CD8-positive, alpha-beta memory T cell (primary cell): ENCODE results near the gene EID3. TPM values are rescaled to one million over a fixed set of nuclear protein-coding genes. Genes with fewer than 3 reads are reported as not detected.

Experiments used
- CTCF ChIA-PET: fragments of 350-600 bp; sonication (Branson Sonifier 250); formaldehyde crosslinking; loops from one replicate; lab custom pipeline; 2021; ENCODE audit warnings: antibody characterized with exemption; lab: Charles Lee
- POLR2A ChIA-PET: fragments of 350-600 bp; sonication (Branson Sonifier 250); formaldehyde crosslinking; loops from one replicate; lab custom pipeline; 2021; ENCODE audit warnings: antibody characterized with exemption; lab: Charles Lee
- DNase-seq, 5 donors: peaks; one replicate each; pipeline versions ENCODE4 v3.0.0 to v3.0.0-alpha.2; 2020 to 2022; ENCODE audit warnings: mixed read lengths in 1 of 5
- H3K27ac ChIP-seq: one replicate; pipeline ENCODE4 v1.7.0; 2013; ENCODE audit warnings: low read depth, mild to moderate bottlenecking, low read length, moderate library complexity
- H3K27me3 ChIP-seq: 2 replicates; pipeline ENCODE4 v1.7.0; 2013; ENCODE audit warnings: low read length, mild to moderate bottlenecking; ENCODE audit not compliant: insufficient read depth, poor library complexity, severe bottlenecking
- H3K36me3 ChIP-seq: 2 replicates; pipeline ENCODE4 v1.7.0; 2013; ENCODE audit warnings: mild to moderate bottlenecking, low read length, moderate library complexity; ENCODE audit not compliant: insufficient read depth
- H3K4me1 ChIP-seq: 2 replicates; pipeline ENCODE4 v1.7.0; 2013; ENCODE audit warnings: mild to moderate bottlenecking, low read length, moderate library complexity; ENCODE audit not compliant: insufficient read depth
- H3K4me3 ChIP-seq: 2 replicates; pipeline ENCODE4 v1.7.0; 2013; ENCODE audit warnings: mild to moderate bottlenecking, low read length
- H3K9me3 ChIP-seq: 2 replicates; pipeline ENCODE4 v1.7.0; 2013; ENCODE audit warnings: mild to moderate bottlenecking, low read length
- H3K27ac Mint-ChIP-seq, 8 donors: one replicate each; pipeline ENCODE4 v1.8.0; 2020 to 2021; ENCODE audit warnings: mixed read lengths in 8 of 8, mild to moderate bottlenecking in 6 of 8, inconsistent platforms in 3 of 8, moderate library complexity in 3 of 8
- H3K27me3 Mint-ChIP-seq, 2 donors: one replicate each; pipeline ENCODE4 v1.8.0; 2020 to 2021; ENCODE audit warnings: mixed read lengths in 2 of 2, mild to moderate bottlenecking in 1 of 2, moderate library complexity in 1 of 2
- H3K36me3 Mint-ChIP-seq, 3 donors: one replicate each; pipeline ENCODE4 v1.8.0; 2020 to 2021; ENCODE audit warnings: mixed read lengths in 3 of 3, inconsistent platforms in 1 of 3, mild to moderate bottlenecking in 1 of 3
- H3K4me1 Mint-ChIP-seq, 3 donors: one replicate each; pipeline ENCODE4 v1.8.0; 2020 to 2021; ENCODE audit warnings: mixed read lengths in 3 of 3, inconsistent platforms in 1 of 3, mild to moderate bottlenecking in 1 of 3
- H3K4me3 Mint-ChIP-seq, 7 donors: one replicate each; pipeline ENCODE4 v1.8.0; 2020 to 2021; ENCODE audit warnings: mixed read lengths in 7 of 7, mild to moderate bottlenecking in 6 of 7, moderate library complexity in 4 of 7, inconsistent platforms in 2 of 7
- H3K9me3 Mint-ChIP-seq, 5 donors: one replicate each; pipeline ENCODE4 v1.8.0; 2020 to 2022; ENCODE audit warnings: mixed read lengths in 5 of 5, mild to moderate bottlenecking in 3 of 5, moderate library complexity in 2 of 5, inconsistent platforms in 1 of 5
- polyA plus RNA-seq: library from polyadenylated mRNA; unstranded; fragments of 300-500 nt; fragmentation: Illumina TruSeq; gene quantifications from one replicate; pipeline ENCODE4 v1.2.3, GENCODE V29; 2021
- total RNA-seq, 2 experiments: library from RNA; stranded (reverse); gene quantifications; one replicate each; pipeline ENCODE4 v1.2.3, GENCODE V29; 2021

Gene EID3
- total and polyA plus RNA-seq, 3 experiments from 2014 or later, result 7.7 to 13.5 (median 8.3) TPM

- no peak overlapping the region for H3K27ac Mint-ChIP-seq
- CTCF ChIA-PET, result no interaction called here
- POLR2A ChIA-PET, result no interaction called here
- Histone ChIP-seq H3K36me3 (no peaks in the 10 kb centered on the region), H3K27me3 (no peaks in the 10 kb centered on the region), H3K4me1 (peaks cover 8% of the 10 kb centered on the region), H3K4me3 (no peak overlapping the region), H3K9me3 (no peaks in the 10 kb centered on the region), H3K27ac (no peak overlapping the region)
- no peaks in the 10 kb centered on the region for H3K9me3 Mint-ChIP-seq
- peak overlapping the region in 1 of 7 donors; percentile 26 for H3K4me3 Mint-ChIP-seq
- H3K4me1 Mint-ChIP-seq, result peaks cover 9 to 12% (median 12%) of the 10 kb centered on the region in 3 donors
- H3K36me3 Mint-ChIP-seq, result peaks cover 0 to 1% (median 0%) of the 10 kb centered on the region in 3 donors
- H3K27me3 Mint-ChIP-seq, result peaks cover 4 to 22% of the 10 kb centered on the region in 2 donors
- no peak for DNase-seq
These were observed 21.9 kb upstream of the EID3 start for GRCh38 chr12:104281636-104282035.

- H3K36me3 Mint-ChIP-seq, result peaks cover 0 to 4% (median 1%) of the 10 kb centered on the region in 3 donors
- H3K9me3 ChIP-seq, result no peaks in the 10 kb centered on the region
- H3K27ac ChIP-seq, result no peak overlapping the region
- H3K4me3 Mint-ChIP-seq, result peak overlapping the region in 1 of 7 donors; percentile 26
- ChIA-PET CTCF (no interaction called here), POLR2A (no interaction called here)
- peaks cover 8% of the 10 kb centered on the region for H3K4me1 ChIP-seq
- no peaks in the 10 kb centered on the region for H3K9me3 Mint-ChIP-seq
- H3K36me3 ChIP-seq, result no peaks in the 10 kb centered on the region
- H3K27me3 ChIP-seq, result no peaks in the 10 kb centered on the region
- no peak overlapping the region for H3K27ac Mint-ChIP-seq
- peaks cover 12 to 16% (median 15%) of the 10 kb centered on the region in 3 donors for H3K4me1 Mint-ChIP-seq
- peaks cover 4 to 22% of the 10 kb centered on the region in 2 donors for H3K27me3 Mint-ChIP-seq
- H3K4me3 ChIP-seq, result no peak overlapping the region
- no peak for DNase-seq
These were observed 21.4 kb upstream of the EID3 start for GRCh38 chr12:104282109-104282508.

GRCh38 chr12:104285740-104286515, 17.6 kb upstream of the EID3 start:
- no peaks in the 10 kb centered on the region for H3K27me3 ChIP-seq
- no peak for DNase-seq
- peaks cover 0 to 14% (median 0%) of the 10 kb centered on the region in 3 donors for H3K36me3 Mint-ChIP-seq
- POLR2A ChIA-PET, result interaction anchor here (1.2 to 3.4 kb wide), 3 partner anchors 17 to 148 kb away, joined by 5 to 47 read pairs (median 6); partner anchors contain the start of genes EID3 and NFYB
- no peaks in the 10 kb centered on the region for H3K9me3 Mint-ChIP-seq
- H3K27ac Mint-ChIP-seq, result peak overlapping the region; percentile 89 to 99 (median 97)
- H3K4me3 Mint-ChIP-seq, result peak overlapping the region in 6 of 7 donors; percentile 5 to 99 (median 97)
- H3K4me1 Mint-ChIP-seq, result peaks cover 36 to 45% (median 44%) of the 10 kb centered on the region in 3 donors
- no peaks in the 10 kb centered on the region for H3K36me3 ChIP-seq
- H3K27ac ChIP-seq, result peak overlapping the region; percentile 89
- peaks cover 30% of the 10 kb centered on the region for H3K4me1 ChIP-seq
- CTCF ChIA-PET, result interaction anchor here (0.8 to 1.9 kb wide), 4 partner anchors 10 to 16 kb away, joined by 3 to 5 read pairs (median 4); no protein-coding TSS in a partner anchor
- no peaks in the 10 kb centered on the region for H3K9me3 ChIP-seq
- peaks cover 4 to 8% of the 10 kb centered on the region in 2 donors for H3K27me3 Mint-ChIP-seq
- H3K4me3 ChIP-seq, result peak overlapping the region; percentile 82

GRCh38 chr12:104286516-104287482, 16.7 kb upstream of the EID3 start:
- Mint-ChIP-seq H3K27ac (peak overlapping the region; percentile 89 to 99 (median 97)), H3K4me3 (peak overlapping the region; percentile 94 to 99 (median 98)), H3K4me1 (peaks cover 36 to 45% (median 45%) of the 10 kb centered on the region in 3 donors), H3K27me3 (peaks cover 2% of the 10 kb centered on the region in 2 donors), H3K36me3 (peaks cover 0 to 17% (median 0%) of the 10 kb centered on the region in 3 donors), H3K9me3 (no peaks in the 10 kb centered on the region)
- CTCF ChIA-PET, result interaction anchor here (0.8 to 3.7 kb wide), 9 partner anchors 11 to 72 kb away, joined by 3 to 24 read pairs (median 4); partner anchors contain the start of genes EID3 and TXNRD1
- H3K27ac ChIP-seq, result peak overlapping the region; percentile 89
- peak overlapping the region; percentile 82 for H3K4me3 ChIP-seq
- DNase-seq, result peak; percentile 79 to 94 (median 87)
- H3K4me1 ChIP-seq, result peaks cover 30% of the 10 kb centered on the region
- POLR2A ChIA-PET, result interaction anchor here (0.5 to 3.4 kb wide), 5 partner anchors 16 to 149 kb away, joined by 3 to 47 read pairs (median 5); partner anchors contain the start of genes EID3 and NFYB
- H3K27me3 ChIP-seq, result no peaks in the 10 kb centered on the region
- H3K36me3 ChIP-seq, result peaks cover under 1% of the 10 kb centered on the region
- no peaks in the 10 kb centered on the region for H3K9me3 ChIP-seq

- POLR2A ChIA-PET, result interaction anchor here (0.5 to 3.4 kb wide), 5 partner anchors 14 to 192 kb away, joined by 3 to 47 read pairs (median 3); partner anchors contain the start of genes EID3 and NFYB
- Mint-ChIP-seq H3K4me1 (peaks cover 43 to 56% (median 49%) of the 10 kb centered on the region in 3 donors), H3K27me3 (no peaks in the 10 kb centered on the region), H3K4me3 (peak overlapping the region; percentile 94 to 99 (median 98)), H3K9me3 (no peaks in the 10 kb centered on the region), H3K27ac (peak overlapping the region; percentile 89 to 99 (median 96)), H3K36me3 (peaks cover 0 to 36% (median 4%) of the 10 kb centered on the region in 3 donors)
- H3K36me3 ChIP-seq, result peaks cover 4% of the 10 kb centered on the region
- peaks cover 30% of the 10 kb centered on the region for H3K4me1 ChIP-seq
- H3K27ac ChIP-seq, result peak overlapping the region; percentile 89
- peak overlapping the region; percentile 89 for H3K4me3 ChIP-seq
- no peaks in the 10 kb centered on the region for H3K9me3 ChIP-seq
- DNase-seq, result peak; percentile 76 to 88 (median 80)
- CTCF ChIA-PET, result interaction anchor here (0.7 to 3.7 kb wide), 14 partner anchors 9 to 150 kb away, joined by 3 to 24 read pairs (median 4); partner anchors contain the start of genes EID3 and TXNRD1
- no peaks in the 10 kb centered on the region for H3K27me3 ChIP-seq
These were observed 14.8 kb upstream of the EID3 start for GRCh38 chr12:104288635-104289274.

- no peaks in the 10 kb centered on the region for H3K9me3 ChIP-seq
- POLR2A ChIA-PET, result interaction anchor here (0.6 kb wide), 1 partner anchor 129 kb away, joined by 5 read pairs; no protein-coding TSS in a partner anchor
- H3K36me3 Mint-ChIP-seq, result peaks cover 0 to 50% (median 4%) of the 10 kb centered on the region in 3 donors
- no peak overlapping the region for H3K27ac ChIP-seq
- CTCF ChIA-PET, result interaction anchor here (1.2 to 3.7 kb wide), 2 partner anchors 13 to 76 kb away, joined by 3 to 24 read pairs; partner anchors contain the start of gene EID3
- H3K4me3 ChIP-seq, result no peak overlapping the region
- H3K4me3 Mint-ChIP-seq, result peak overlapping the region in 1 of 7 donors; percentile 63
- no peaks in the 10 kb centered on the region for H3K27me3 Mint-ChIP-seq
- H3K4me1 Mint-ChIP-seq, result peaks cover 52 to 65% (median 59%) of the 10 kb centered on the region in 3 donors
- no peak for DNase-seq
- H3K4me1 ChIP-seq, result peaks cover 30% of the 10 kb centered on the region
- H3K9me3 Mint-ChIP-seq, result no peaks in the 10 kb centered on the region
- no peaks in the 10 kb centered on the region for H3K27me3 ChIP-seq
- no peak overlapping the region for H3K27ac Mint-ChIP-seq
- H3K36me3 ChIP-seq, result peaks cover 11% of the 10 kb centered on the region
These were observed 13.2 kb upstream of the EID3 start for GRCh38 chr12:104290320-104290719.
